HG03139 (cell line): ENCODE results near the gene EIF4G2.
"Not testable (repeated sequence)": the region's sequence is repeated elsewhere in the genome, so short reads cannot be mapped to it uniquely, and the experiment has no call there.

Source experiments
- ATAC-seq: cut with Tn5 transposase; IDR thresholded peaks from one replicate; pipeline ENCODE4 v1.9.1; 2021; ENCODE audit not compliant: unreplicated experiment

The EIF4G2 gene

GRCh38 chr11:10808553-10809372 is at the start of gene EIF4G2:
Gene EIF4G2 (minus strand): TSS chr11:10808926.
- ATAC-seq = peak; percentile 92

- ATAC-seq = peak; percentile 90
Observed at GRCh38 chr11:10857709-10858438, 49.1 kb upstream of the EIF4G2 start, which contains the start of gene ZBED5. Gene ZBED5 (minus strand): TSS chr11:10858053. CDS start chr11:10854945, 3,108 bp downstream.

- peak; percentile 19 for ATAC-seq
Observed at GRCh38 chr11:10857459-10857708, 48.7 kb upstream of the EIF4G2 start.

GRCh38 chr11:10856689-10857458 is 48.1 kb upstream of the EIF4G2 start:
- no peak for ATAC-seq

GRCh38 chr11:10855295-10855694 is 46.6 kb upstream of the EIF4G2 start:
- ATAC-seq = no peak

- ATAC-seq = no peak
Observed at GRCh38 chr11:10847960-10848860, 39.5 kb upstream of the EIF4G2 start.

GRCh38 chr11:10846660-10847059 is 37.9 kb upstream of the EIF4G2 start:
- ATAC-seq = no peak

- ATAC-seq = no peak
Observed at GRCh38 chr11:10845589-10845988, 36.9 kb upstream of the EIF4G2 start.

GRCh38 chr11:10844796-10845195 is 36.1 kb upstream of the EIF4G2 start:
- no peak for ATAC-seq

- no peak for ATAC-seq
Observed at GRCh38 chr11:10844356-10844755, 35.6 kb upstream of the EIF4G2 start.

- ATAC-seq = no peak
Observed at GRCh38 chr11:10838881-10839280, 30.2 kb upstream of the EIF4G2 start.

GRCh38 chr11:10838083-10838482 is 29.4 kb upstream of the EIF4G2 start:
- ATAC-seq = no peak

- ATAC-seq = not testable (repeated sequence)
Observed at GRCh38 chr11:10836884-10837283, 28.2 kb upstream of the EIF4G2 start.

- ATAC-seq = no peak
Observed at GRCh38 chr11:10829139-10829538, 20.4 kb upstream of the EIF4G2 start.

- ATAC-seq = no peak
Observed at GRCh38 chr11:10828402-10828801, 19.7 kb upstream of the EIF4G2 start.

GRCh38 chr11:10824888-10825287 is 16.2 kb upstream of the EIF4G2 start:
- peak; percentile 71 for ATAC-seq

- no peak for ATAC-seq
Observed at GRCh38 chr11:10823152-10823579, 14.4 kb upstream of the EIF4G2 start.

GRCh38 chr11:10822491-10822890 is 13.8 kb upstream of the EIF4G2 start:
- ATAC-seq = not testable (repeated sequence)

- no peak for ATAC-seq
Observed at GRCh38 chr11:10818594-10818993, 9.9 kb upstream of the EIF4G2 start.

- no peak for ATAC-seq
Observed at GRCh38 chr11:10813945-10814344, 5.2 kb upstream of the EIF4G2 start.
